SK-N-SH (cell line): ENCODE results near the gene JMJD8. TPM values are rescaled to one million over a fixed set of nuclear protein-coding genes. Genes with fewer than 3 reads are reported as not detected.

Experiments used
- CTCF ChIA-PET: fragments of 300-600, 350-600 bp; formaldehyde crosslinking; extraction: SDS; loops from one replicate; lab custom pipeline; 2021; lab: Yijun Ruan, JAX
- POLR2A ChIA-PET: fragments of 350-600 bp; sonication (Branson Sonifier 250); formaldehyde crosslinking; extraction: SDS; loops from one replicate; lab custom pipeline; 2020; ENCODE audit warnings: antibody characterized with exemption, inconsistent platforms; lab: Yijun Ruan, JAX
- DNase-seq: peaks from one replicate; pipeline ENCODE4 v3.0.0; 2012
- H2AFZ ChIP-seq: fragments of 200-600 bp; sonication (generic); 2 replicates; pipeline ENCODE4 v1.8.1; 2016; ENCODE audit warnings: antibody characterized with exemption, mild to moderate bottlenecking, low read depth
- H3F3A ChIP-seq: fragments of 200-600 bp; sonication (generic); replicated peaks from 2 replicates; pipeline ENCODE3; 2016; ENCODE audit warnings: antibody characterized with exemption, mild to moderate bottlenecking; ENCODE audit not compliant: insufficient read depth
- H3K27ac ChIP-seq, 2 experiments: fragments of 200-500 bp in 1 of 2; fragments of 200-600 bp in 1 of 2; sonication (Bioruptor generic) in 1 of 2; sonication (generic), shearing (Covaris generic) in 1 of 2; 2 replicates each; pipeline versions ENCODE4 v1.5.1 to v1.6.1; 2014 to 2016; ENCODE audit warnings: low read depth in 2 of 2, inconsistent platforms in 1 of 2, low read length in 1 of 2, mild to moderate bottlenecking in 1 of 2, mixed read lengths in 1 of 2
- H3K27me3 ChIP-seq: fragments of 200-600 bp; sonication (generic), shearing (Covaris generic); 2 replicates; pipeline ENCODE4 v1.6.1; 2016; ENCODE audit warnings: mixed run types; ENCODE audit not compliant: insufficient read depth
- H3K36me3 ChIP-seq, 2 experiments: fragments of 200-500 bp in 1 of 2; fragments of 200-600 bp in 1 of 2; sonication (Bioruptor generic) in 1 of 2; sonication (generic) in 1 of 2; replicated peaks in 1 of 2; 2 replicates each; pipeline versions ENCODE3 to v1.5.1; 2014 to 2016; ENCODE audit warnings: low read length in 1 of 2, mild to moderate bottlenecking in 1 of 2; ENCODE audit not compliant: insufficient read depth in 2 of 2, control insufficient read depth in 1 of 2
- H3K4me1 ChIP-seq, 2 experiments: fragments of 200-500 bp in 1 of 2; fragments of 200-600 bp in 1 of 2; sonication (Bioruptor generic) in 1 of 2; sonication (generic), shearing (Covaris generic) in 1 of 2; 2 replicates each; pipeline versions ENCODE4 v1.5.1 to v1.6.1; 2014 to 2016; ENCODE audit warnings: low read depth in 1 of 2, low read length in 1 of 2, mixed run types in 1 of 2; ENCODE audit not compliant: insufficient read depth in 2 of 2, control insufficient read depth in 1 of 2
- H3K4me2 ChIP-seq: fragments of 200-600 bp; sonication (generic), shearing (Covaris generic); 2 replicates; pipeline ENCODE4 v1.6.1; 2017; ENCODE audit warnings: mixed run types
- H3K4me3 ChIP-seq, 2 experiments: fragments of 200-500 bp in 1 of 2; fragments of 200-600 bp in 1 of 2; sonication (Bioruptor generic) in 1 of 2; sonication (generic), shearing (Covaris generic) in 1 of 2; 2 replicates each; pipeline versions ENCODE4 v1.5.1 to v1.8.1; 2014 to 2016; ENCODE audit warnings: low read depth in 2 of 2, inconsistent platforms in 1 of 2, low read length in 1 of 2, mild to moderate bottlenecking in 1 of 2, mixed read lengths in 1 of 2, moderate library complexity in 1 of 2
- H3K79me2 ChIP-seq: fragments of 200-600 bp; sonication (generic); 2 replicates; pipeline ENCODE4 v1.8.1; 2017; ENCODE audit warnings: mild to moderate bottlenecking; ENCODE audit not compliant: insufficient read depth
- H3K9ac ChIP-seq: fragments of 200-600 bp; sonication (generic); 2 replicates; pipeline ENCODE4 v1.6.1; 2017; ENCODE audit warnings: mixed run types
- H3K9me2 ChIP-seq: fragments of 200-600 bp; sonication (generic); 2 replicates; pipeline ENCODE4 v1.6.1; 2017; ENCODE audit warnings: mixed run types
- H3K9me3 ChIP-seq: fragments of 200-600 bp; sonication (generic); 2 replicates; pipeline ENCODE4 v1.6.1; 2017; ENCODE audit warnings: mixed run types, mild to moderate bottlenecking, moderate library complexity
- H4K20me1 ChIP-seq: fragments of 200-600 bp; sonication (generic); 2 replicates; pipeline ENCODE4 v1.6.1; 2017; ENCODE audit warnings: mild to moderate bottlenecking, mixed run types; ENCODE audit not compliant: insufficient read depth
- CHD2 ChIP-seq: fragments of 150-350 bp; IDR thresholded peaks from 2 replicates; pipeline ENCODE4 v1.6.1; 2018; ENCODE audit warnings: low read length; ENCODE audit not compliant: partially characterized antibody
- ELF1 ChIP-seq: IDR thresholded peaks from 2 replicates; pipeline ENCODE4 v1.4.0; 2012
- EP300 ChIP-seq, 2 experiments: IDR thresholded peaks; 2 replicates each; pipeline versions ENCODE4 v1.4.0 to v1.6.1; 2012; ENCODE audit warnings: borderline replicate concordance in 1 of 2, low read depth in 1 of 2, low read length in 1 of 2
- FOSL2 ChIP-seq: IDR thresholded peaks from 2 replicates; pipeline ENCODE4 v1.4.0; 2012; ENCODE audit warnings: low read depth, mild to moderate bottlenecking, moderate library complexity, borderline replicate concordance
- FOXJ3 ChIP-seq: sonication (generic); formaldehyde crosslinking; IDR thresholded peaks from 2 replicates; pipeline ENCODE4 v1.5.1; 2020; ENCODE audit warnings: mild to moderate bottlenecking, missing genetic modification reagents
- GABPA ChIP-seq: IDR thresholded peaks from 2 replicates; pipeline ENCODE4 v1.4.0; 2012; ENCODE audit warnings: low read depth, mild to moderate bottlenecking
- JUND ChIP-seq: IDR thresholded peaks from 2 replicates; pipeline ENCODE4 v1.4.0; 2012
- MAX ChIP-seq: IDR thresholded peaks from 2 replicates; pipeline ENCODE4 v1.4.0; 2012; ENCODE audit warnings: low read depth
- MEF2A ChIP-seq: IDR thresholded peaks from 2 replicates; pipeline ENCODE4 v1.4.0; 2012; ENCODE audit warnings: low read depth, borderline replicate concordance
- MXI1 ChIP-seq: IDR thresholded peaks from 2 replicates; pipeline ENCODE4 v1.6.1; 2012; ENCODE audit warnings: mild to moderate bottlenecking, low read depth, low read length, improper control_type of control experiment
- PBX3 ChIP-seq: IDR thresholded peaks from 2 replicates; pipeline ENCODE4; 2012
- POLR2AphosphoS5 ChIP-seq: IDR thresholded peaks from 2 replicates; pipeline ENCODE4 v1.6.1; 2012; ENCODE audit warnings: low read depth, low read length
- RAD21 ChIP-seq: IDR thresholded peaks from 2 replicates; pipeline ENCODE4 v1.6.1; 2012; ENCODE audit warnings: mild to moderate bottlenecking, low read length
- RCOR1 ChIP-seq: fragments of 150-350 bp; IDR thresholded peaks from 2 replicates; pipeline ENCODE4 v1.6.1; 2017; ENCODE audit warnings: antibody characterized with exemption, low read length
- REST ChIP-seq: IDR thresholded peaks from 2 replicates; pipeline ENCODE4 v1.6.1; 2012; ENCODE audit warnings: mild to moderate bottlenecking, low read depth, low read length, moderate library complexity
- SIN3A ChIP-seq: IDR thresholded peaks from 2 replicates; pipeline ENCODE4 v1.6.1; 2012; ENCODE audit warnings: low read depth, mild to moderate bottlenecking, low read length, moderate library complexity, borderline replicate concordance
- SMC3 ChIP-seq: IDR thresholded peaks from 2 replicates; pipeline ENCODE4 v1.6.1; 2012; ENCODE audit warnings: low read depth, low read length, improper control_type of control experiment
- TAF1 ChIP-seq: IDR thresholded peaks from 2 replicates; pipeline ENCODE4 v1.6.1; 2012; ENCODE audit warnings: low read depth, mild to moderate bottlenecking, low read length, moderate library complexity, borderline replicate concordance
- TCF12 ChIP-seq: IDR thresholded peaks from 2 replicates; pipeline ENCODE4 v1.4.0; 2012
- YY1 ChIP-seq: IDR thresholded peaks from 2 replicates; pipeline ENCODE4 v1.4.0; 2012; ENCODE audit warnings: low read depth, mild to moderate bottlenecking
- ZBTB33 ChIP-seq: IDR thresholded peaks from 2 replicates; pipeline ENCODE4 v1.4.0; 2012; ENCODE audit warnings: low read depth, borderline replicate concordance
- WGBS: methylation state at CpG from one replicate; pipeline ENCODE4 v1.1.6; 2017; ENCODE audit warnings: low lambda C conversion rate; 5-methylcytosine and 5-hydroxymethylcytosine counted together
- polyA plus RNA-seq, 3 experiments: library from polyadenylated mRNA; depleted of rRNA; stranded (reverse); fragments of >200 nt; gene quantifications; 2 replicates each; pipeline ENCODE4 v1.2.3, GENCODE V29; 2012

Gene JMJD8
- 49.2 and 67.0 TPM in 2 replicates for polyA plus RNA-seq (2012; rRNA removed)
- 26.2 and 45.4 TPM in 2 replicates for polyA plus RNA-seq (2012; cell fraction: cytosol; rRNA removed)
- 89.7 and 119 TPM in 2 replicates for polyA plus RNA-seq (2012; cell fraction: nucleus; rRNA removed)

GRCh38 chr16:684071-684794 lies at the start of gene JMJD8:
TSS of gene JMJD8 (minus strand) at chr16:684334. CDS start at chr16:684319, 15 bp downstream.
- Histone ChIP-seq H3K4me2 (peak within 1 kb of the TSS; percentile 90), H3K27ac (peak within 1 kb of the TSS; percentile 54 to 82), H3K9me2 (no peaks in the 10 kb centered on the region), H3K4me1 (peaks cover 8 to 53% of the 10 kb centered on the region in 2 experiments; a peak in 3 of 4 replicates), H3K79me2 (peaks cover 39% of the 10 kb centered on the region), H3K4me3 (peak within 1 kb of the TSS; percentile 60 to 68), H4K20me1 (peaks cover 23% of the 10 kb centered on the region), H3K27me3 (no peaks in the 10 kb centered on the region), H2AFZ (no peak within 1 kb of the TSS), H3K9me3 (no peaks in the 10 kb centered on the region), H3F3A (peaks cover 10% of the 10 kb centered on the region), H3K36me3 (peaks cover 13 to 39% of the 10 kb centered on the region in 2 experiments), H3K9ac (peak within 1 kb of the TSS; percentile 49)
- no CpG with 5 or more reads among the region's 91 CpGs for WGBS
- DNase-seq = peak; percentile 97
- POLR2A ChIA-PET = interaction anchor here (0.7 to 1.2 kb wide), 6 partner anchors 8 to 38 kb away, joined by 3 to 5 read pairs (median 4); partner anchors contain the start of genes ANTKMT and RHOT2
- 0 out of 2 replicates have a peak, but pooled peaks have one; percentile 41 for TF ChIP-seq ZBTB33
- peak; percentile 84; the same call in 1 of the 2 replicates for TF ChIP-seq YY1
- TF ChIP-seq TAF1 = peak; percentile 74
- TF ChIP-seq TCF12 = peak; percentile 16; the same call in 1 of the 2 replicates
- peak; percentile 64 for TF ChIP-seq CHD2
- TF ChIP-seq MXI1 = peak; percentile 84; the same call in 1 of the 2 replicates
- TF ChIP-seq ELF1 = peak; percentile 88
- peak; percentile 91 for TF ChIP-seq MAX
- TF ChIP-seq SIN3A = peak; percentile 87; the same call in 1 of the 2 replicates
- TF ChIP-seq RCOR1 = no peak
- no peak for TF ChIP-seq RAD21
- TF ChIP-seq PBX3 = peak; percentile 1
- no peak for TF ChIP-seq FOSL2
- peak; percentile 94 for TF ChIP-seq GABPA
- TF ChIP-seq JUND = peak; percentile 6; the same call in 1 of the 2 replicates
- no peak for TF ChIP-seq MEF2A
- peak; percentile 81 for TF ChIP-seq POLR2AphosphoS5
- 0 out of 2 replicates have a peak, but pooled peaks have one; percentile 12 for TF ChIP-seq REST
- no peak for TF ChIP-seq EP300 (IDR thresholded peaks at IDR 0.05; ENCODE audit: borderline replicate concordance in 1 of 2, low read depth in 1 of 2, low read length in 1 of 2)
- no peak for TF ChIP-seq FOXJ3
- TF ChIP-seq SMC3 = no peak
- CTCF ChIA-PET = interaction anchor here (0.6 to 5.9 kb wide), 8 partner anchors 15 to 322 kb away, joined by 3 to 38 read pairs (median 3); partner anchors contain the start of genes METTL26 and RHOT2
